NCI-H2107 treated with DMSO at 0.1 percent for 48 hours (cell line): ENCODE results near the gene RRBP1.

Experiments used
- DNase-seq: peaks from one replicate; lab custom pipeline; 2025; ENCODE audit not compliant: unreplicated experiment; lab: John Stamatoyannopoulos, UW

RRBP1 gene, protein sequence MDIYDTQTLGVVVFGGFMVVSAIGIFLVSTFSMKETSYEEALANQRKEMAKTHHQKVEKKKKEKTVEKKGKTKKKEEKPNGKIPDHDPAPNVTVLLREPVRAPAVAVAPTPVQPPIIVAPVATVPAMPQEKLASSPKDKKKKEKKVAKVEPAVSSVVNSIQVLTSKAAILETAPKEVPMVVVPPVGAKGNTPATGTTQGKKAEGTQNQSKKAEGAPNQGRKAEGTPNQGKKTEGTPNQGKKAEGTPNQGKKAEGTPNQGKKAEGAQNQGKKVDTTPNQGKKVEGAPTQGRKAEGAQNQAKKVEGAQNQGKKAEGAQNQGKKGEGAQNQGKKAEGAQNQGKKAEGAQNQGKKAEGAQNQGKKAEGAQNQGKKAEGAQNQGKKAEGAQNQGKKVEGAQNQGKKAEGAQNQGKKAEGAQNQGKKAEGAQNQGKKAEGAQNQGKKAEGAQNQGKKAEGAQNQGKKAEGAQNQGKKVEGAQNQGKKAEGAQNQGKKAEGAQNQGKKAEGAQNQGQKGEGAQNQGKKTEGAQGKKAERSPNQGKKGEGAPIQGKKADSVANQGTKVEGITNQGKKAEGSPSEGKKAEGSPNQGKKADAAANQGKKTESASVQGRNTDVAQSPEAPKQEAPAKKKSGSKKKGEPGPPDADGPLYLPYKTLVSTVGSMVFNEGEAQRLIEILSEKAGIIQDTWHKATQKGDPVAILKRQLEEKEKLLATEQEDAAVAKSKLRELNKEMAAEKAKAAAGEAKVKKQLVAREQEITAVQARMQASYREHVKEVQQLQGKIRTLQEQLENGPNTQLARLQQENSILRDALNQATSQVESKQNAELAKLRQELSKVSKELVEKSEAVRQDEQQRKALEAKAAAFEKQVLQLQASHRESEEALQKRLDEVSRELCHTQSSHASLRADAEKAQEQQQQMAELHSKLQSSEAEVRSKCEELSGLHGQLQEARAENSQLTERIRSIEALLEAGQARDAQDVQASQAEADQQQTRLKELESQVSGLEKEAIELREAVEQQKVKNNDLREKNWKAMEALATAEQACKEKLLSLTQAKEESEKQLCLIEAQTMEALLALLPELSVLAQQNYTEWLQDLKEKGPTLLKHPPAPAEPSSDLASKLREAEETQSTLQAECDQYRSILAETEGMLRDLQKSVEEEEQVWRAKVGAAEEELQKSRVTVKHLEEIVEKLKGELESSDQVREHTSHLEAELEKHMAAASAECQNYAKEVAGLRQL (N-terminal part only)

DNA sequence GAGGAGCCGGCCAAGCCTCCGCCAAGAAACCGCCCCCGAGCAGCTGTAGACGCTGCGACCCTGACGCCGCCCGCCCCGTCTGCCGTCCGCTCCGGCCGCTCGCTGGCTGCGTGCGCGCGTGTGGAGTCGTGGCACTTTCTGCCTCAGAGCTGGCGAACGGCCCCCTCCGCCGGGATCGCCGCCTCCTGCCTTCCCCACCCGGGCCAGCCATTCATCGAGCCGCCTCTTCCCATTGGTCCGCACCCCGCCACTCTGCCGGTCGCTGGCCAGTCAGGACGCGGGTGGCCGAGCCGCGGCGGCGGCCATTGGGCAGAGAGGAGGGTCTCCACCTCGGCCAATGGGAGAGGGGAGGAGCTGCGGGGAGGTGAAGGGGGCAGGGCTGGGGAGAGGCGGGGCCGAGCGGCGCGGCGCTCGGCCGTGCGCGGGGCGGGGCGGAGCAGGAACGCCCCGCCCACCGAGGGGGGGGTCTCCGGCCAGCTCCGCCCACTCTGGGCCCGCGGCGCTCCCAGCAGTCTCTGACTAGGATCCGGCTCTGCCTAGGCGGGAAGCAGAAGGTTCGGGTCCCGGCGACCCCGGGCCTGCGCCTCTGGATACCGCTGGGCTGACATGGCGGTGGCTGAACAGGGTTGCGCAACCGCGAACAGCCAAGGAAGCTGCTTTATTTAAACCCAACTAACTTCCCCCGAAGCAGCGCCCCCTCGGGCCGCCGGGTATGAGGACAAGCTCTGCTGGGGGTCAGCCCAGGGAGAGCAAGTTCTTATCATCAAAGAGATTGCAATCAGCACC is at the start of gene RRBP1:
RRBP1 (minus strand) TSS at position 140 of the 786 bp plus-strand sequence. CDS start 21,735 bp downstream, outside the sequence.
- DNase-seq, result peak; percentile 80

DNA sequence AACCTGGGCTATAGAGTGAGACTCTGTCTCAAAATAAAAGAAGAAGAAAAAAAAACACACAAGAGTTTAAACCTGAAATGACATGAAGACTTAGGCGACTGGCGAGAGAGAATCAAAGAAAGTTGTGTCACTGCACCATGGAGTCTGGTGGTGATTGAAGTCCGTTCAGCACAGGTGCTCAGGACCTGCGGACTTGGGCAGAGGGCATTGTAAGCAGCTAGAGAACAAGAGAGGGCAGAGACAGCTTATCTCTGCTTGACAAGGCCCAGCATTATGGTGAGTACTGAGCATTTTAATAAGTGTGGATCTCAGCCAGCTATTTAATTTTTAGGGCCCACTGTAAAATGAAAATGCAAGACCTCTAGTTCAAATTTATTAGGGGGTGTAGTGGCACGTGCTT is 49.2 kb upstream of the RRBP1 start:
- no peak for DNase-seq

DNA sequence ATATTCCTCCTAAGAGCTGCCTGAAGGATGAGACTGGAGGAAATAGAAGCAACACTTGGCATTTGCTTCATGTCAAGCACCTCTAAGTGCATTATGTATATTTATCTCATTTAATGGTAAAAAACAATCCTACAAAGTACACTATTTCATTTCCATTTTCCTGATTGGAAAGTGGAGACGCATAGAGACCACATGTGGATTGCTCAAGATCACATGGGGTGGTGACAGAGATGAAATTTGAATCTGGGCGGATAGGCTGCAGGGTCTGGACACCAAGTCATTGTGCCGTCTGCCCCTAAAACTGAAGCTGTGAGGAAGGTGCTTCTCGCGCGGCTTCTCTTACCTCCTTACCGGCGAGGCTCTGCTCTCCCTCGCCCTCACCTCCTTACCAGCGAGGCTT is 48.0 kb upstream of the RRBP1 start:
- DNase-seq, result no peak

DNA sequence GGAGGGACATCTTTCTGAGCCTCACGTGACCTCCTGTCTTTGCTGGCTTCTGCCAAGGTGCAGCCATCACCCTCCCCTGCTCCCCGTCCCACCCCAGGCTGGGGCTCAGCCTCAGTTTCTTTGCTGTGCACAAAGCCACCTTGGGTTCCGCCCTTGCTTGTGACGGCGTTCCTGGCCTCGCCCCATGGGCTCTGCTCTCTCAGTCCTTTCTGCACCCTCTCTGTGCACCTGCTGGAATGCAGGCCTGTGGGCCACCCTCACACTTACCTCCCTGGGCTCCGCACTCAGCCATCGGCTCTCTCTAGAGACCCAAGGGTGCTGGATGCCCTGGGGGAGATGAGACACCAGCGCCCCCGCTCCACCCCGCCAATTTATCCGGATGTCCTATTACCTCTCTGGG is 46.0 kb upstream of the RRBP1 start:
- no peak for DNase-seq

DNA sequence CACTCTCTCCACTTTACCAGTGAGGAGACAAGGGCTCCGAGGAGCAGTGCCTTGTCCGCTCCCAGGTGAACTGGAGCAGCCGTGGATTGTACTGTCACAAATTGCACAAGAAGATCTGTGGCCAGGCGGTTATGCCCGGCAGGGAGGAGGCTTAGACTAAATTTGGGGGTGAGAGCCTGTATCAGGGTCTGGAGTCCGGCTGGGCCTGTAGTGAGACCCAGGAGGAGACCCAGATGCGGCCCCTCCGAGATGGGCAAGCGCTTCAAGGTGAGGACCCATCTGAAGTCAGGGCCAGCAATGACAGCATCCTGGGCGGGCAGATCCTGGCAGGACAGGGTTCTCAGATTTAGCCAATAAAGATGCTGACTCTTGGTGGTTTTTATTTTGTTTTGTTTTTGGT is 45.3 kb upstream of the RRBP1 start:
- no peak for DNase-seq

DNA sequence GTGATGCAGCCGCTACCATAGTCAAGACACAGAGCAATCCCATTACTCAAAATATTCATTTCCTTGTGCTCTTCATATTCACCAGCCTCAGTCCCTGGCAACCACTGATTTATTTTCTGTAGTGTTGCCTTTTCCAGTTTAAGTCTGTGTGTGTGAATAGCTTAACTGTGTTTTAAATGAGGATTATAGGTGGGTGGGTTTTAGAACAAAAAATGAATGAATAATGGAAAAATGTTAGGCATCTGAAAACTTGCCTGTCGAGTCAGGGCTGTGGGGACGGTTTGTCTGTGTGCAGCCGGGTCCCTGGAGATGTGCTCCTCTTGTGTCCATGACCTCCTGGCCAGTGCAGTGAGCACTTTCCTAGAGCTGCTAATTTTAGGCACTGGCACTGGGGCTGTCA is 44.9 kb upstream of the RRBP1 start:
- DNase-seq, result no peak

DNA sequence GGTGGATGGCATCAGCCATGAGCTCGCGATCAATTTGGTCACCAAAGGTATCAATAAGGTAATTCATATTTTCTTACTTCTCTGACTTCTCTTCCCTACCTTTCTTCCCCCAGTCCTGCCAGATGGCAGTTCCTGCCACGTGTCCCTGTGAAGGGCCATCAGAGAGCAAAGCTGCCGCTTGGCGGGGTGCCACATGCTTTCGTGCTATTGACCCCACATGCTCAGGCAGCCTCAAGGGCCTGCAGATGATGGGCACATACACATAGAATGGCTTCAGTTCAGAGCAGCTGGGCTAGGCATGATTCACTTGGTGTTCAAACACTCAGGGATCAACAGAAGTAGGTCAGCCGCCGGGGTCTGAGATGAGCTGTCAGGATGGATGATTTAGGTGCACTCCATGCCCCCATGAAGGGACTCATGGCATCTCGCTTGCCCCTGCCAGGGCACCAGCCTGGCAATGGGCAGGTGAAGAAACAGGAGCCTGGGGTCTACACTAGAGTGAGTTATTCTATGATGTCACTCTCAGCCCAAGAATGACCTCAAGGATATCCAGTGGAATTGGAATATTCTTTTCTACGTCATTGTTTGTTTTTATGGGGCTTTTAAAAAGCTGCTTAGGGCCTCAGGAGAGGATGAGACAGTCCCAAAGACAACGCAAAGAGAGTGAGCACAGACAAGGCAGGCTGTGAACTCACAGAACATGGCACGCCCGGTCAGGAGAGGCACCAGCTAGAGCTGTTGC is 43.2 kb upstream of the RRBP1 start:
- peak; percentile 14 for DNase-seq

DNA sequence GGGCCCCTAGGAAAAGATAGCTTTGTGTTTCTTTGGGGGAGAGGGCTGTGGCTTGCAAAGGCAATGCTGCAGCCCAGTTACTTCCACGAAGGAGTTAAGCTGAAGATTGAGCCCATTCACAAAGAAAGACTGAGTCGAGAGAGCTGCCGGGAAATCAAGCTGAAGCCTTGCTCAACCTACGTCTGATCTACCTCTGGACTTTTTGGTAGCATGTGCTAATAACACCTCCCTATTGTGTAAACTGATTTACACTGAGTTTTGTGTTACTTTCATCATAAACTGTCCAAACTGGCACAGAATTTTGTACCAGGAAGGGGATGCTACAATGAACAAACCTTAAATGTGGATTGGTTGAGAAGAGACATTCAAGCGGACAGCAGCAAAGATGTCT is 41.3 kb upstream of the RRBP1 start:
- DNase-seq, result no peak

DNA sequence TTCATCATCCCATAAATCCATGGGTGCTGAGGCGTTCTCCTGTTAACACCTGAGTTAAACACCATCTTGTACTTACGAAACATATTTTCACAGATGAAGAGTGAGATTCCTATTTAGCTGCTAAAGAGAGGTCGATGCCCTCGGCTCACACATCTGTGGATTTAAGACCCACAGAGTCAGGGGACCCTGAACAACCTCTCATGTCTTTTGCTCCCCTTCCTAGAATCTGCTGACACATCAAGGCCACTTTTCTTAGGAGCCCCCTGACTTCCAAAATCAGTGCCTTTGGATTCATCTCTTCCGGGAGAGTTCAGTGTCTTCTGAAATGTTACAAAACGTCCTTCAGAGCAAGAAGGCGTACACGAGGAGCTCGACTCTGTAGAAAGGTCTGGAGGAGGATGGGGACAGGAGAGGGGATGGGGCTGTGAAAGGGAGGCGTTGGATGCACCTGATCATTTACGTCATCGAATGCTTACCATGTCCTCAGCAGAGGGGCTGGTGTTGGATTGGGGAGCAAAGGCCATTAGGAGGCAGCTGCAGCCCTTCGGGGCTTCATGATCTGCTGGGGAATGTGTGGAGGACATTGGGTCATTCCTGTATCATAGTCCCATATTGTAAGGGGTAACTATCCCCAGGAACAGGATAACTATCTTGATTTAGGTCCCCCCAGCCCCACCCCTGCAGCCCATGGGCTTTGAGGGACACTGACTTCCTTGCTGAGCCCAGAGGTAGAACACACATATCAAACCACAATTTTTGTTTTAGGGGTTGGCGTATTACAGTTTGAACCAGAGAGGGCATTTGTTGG is 40.7 kb upstream of the RRBP1 start:
- DNase-seq, result no peak

DNA sequence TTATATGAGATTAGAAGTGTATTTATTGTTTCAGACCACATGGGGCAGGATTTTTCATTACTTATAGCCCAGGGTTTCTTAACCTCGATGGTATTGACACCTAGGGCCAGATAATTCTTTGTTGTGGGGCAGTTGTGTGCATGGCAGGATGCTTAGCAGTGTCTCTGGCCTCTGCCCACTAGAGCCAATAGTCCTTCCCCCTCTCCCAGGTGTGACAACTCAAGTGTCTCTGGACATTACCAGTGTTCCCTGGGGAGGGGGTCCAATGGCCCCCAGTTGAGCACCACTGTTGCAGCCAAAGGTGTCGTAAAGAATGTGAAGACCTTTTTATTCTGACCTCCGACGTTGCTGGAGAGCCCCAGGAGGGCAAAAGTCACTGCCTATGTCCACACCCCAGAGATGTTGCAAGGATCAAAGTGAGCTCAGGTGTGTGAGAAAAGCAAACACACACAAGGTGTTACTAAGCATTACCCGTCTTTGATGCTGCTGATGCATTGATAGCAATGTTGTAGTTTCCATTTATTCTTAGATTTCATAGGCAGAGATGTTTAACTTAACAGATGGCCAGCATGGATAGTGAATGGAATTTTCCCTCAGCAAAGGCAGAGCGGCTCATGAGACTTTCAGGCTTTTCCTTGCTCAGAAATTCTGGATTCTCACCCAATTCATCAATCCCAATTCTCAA is 39.9 kb upstream of the RRBP1 start:
- DNase-seq, result no peak

DNA sequence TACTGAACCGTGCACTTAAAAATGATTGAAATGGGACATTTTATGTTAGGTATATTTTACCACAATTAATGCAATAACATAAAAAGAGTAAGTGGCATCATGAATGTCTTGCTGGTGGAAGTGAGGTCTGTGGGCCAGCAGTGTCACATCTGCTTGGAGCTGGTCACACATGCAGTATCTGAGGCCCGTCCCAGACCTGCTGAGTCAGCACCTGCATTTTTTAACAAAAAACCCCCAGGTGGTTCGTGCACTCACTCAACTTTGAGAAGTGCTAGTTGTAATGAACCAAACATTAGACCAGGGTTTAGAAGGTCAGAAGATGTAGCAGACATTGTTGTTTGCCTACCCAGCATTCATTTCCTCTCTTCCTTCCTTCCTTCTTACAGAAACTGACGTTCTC is 38.7 kb upstream of the RRBP1 start:
- DNase-seq, result no peak

DNA sequence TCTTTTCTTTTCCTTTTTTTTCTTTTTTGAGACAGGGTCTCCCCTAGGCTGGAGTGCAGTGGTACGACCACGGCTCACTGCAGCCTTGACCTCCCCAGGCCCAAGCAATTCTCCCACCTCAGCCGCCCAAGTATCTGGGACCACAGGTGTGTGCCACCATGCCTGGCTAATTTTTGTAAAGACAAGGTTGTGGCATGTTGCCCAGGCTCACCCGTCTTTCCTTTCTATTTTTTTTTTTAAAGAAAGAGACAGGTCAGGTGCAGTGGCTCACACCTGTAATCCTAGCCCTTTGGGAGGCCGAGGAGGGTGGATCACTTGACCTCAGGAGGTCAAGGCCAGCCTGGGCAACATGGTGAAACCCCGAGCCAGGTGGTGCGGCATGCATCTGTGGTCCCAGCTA is 34.3 kb upstream of the RRBP1 start:
- no peak for DNase-seq

DNA sequence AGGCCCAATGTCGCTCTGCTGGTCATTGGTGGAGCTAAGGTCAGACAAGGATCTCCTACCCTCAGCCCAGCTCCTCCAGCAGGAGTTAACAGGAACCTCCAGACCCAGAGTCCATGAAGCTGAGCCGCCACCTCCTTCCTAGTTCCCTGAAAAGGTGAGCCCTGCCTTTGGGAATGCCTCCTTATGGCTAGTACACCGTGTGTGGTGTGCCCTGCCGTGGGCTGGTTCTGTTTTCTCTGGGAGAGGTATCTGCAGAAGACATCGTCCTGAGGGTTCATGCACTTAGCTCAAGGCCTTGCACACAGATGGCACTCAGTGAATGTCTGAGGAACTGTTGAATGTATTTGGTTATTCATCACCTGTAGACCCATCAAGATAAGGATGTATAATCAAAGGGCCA is 33.0 kb upstream of the RRBP1 start:
- DNase-seq, result no peak

DNA sequence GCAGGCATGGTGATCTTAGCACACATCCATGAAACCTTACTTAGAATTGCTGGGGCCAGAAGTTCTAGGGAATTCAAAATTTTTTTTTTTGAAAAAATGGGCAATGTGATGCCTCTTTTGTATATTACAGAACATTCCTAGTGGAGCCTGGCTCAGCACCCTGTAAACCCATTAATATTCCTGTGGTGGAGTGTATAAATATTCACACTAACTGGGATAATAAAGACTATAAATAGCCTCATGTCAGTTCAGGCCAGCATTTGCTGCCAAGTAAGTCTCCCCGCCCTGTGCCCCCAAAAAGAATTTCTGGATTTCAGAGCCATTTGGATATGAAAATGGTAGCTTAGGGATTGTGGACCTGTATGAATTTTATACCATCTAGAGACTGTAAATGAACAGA is 32.6 kb upstream of the RRBP1 start:
- no peak for DNase-seq

DNA sequence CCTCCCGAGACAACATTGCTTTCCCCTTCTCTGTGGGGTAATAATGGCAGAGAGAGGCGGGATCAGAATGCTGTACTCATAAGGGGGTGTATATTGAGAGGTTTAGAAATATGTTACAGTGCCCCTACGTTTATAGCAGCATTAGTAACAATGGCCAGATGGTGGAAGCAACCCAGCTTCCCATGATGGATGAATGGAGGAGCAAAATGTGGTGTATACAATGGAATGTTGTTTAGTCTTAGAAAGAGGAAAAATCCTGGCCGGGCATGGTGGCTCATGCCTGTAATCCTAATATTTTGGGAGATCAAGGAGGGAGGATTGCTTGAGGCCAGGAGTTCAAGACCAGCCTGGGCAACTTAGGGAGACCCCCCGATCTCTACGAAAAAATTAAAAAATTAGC is 30.7 kb upstream of the RRBP1 start:
- DNase-seq, result no peak

DNA sequence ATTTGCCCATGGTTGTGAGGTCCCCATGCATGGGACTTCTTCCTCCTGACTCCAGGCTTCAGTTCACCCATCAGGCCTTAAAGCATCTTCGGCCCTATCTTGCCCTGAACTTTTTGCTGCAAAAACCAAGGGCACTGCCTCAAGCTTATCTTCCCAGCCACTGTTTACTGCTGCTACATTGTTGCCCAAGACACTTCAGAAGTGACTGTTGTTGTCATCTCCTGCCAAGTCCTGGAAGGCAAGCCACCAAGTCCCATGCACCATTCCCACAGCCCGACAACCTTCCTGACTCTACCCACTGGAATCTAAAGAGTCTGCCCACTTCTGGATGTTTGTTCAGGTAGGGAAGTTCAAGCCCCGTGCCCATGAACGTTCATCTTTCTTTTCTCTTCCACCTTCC is 30.2 kb upstream of the RRBP1 start:
- DNase-seq, result no peak

DNA sequence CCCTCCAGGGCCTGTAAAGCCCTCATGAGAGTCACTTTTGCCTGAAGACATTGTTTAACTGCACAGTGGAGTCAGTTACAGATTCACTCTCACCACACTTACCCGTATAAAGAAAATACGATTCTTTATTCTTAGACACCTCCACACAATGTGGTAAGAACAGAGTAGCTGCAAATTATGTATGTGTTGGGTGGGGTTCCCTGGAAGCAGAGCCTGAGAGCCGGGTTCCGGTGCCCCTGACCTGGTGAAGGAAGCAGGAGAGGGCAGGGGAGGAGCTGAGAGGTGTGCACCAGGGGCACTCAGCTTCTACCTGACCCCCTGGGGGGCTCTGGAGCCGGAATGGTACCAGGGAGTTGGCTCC is 29.2 kb upstream of the RRBP1 start:
- DNase-seq, result no peak

DNA sequence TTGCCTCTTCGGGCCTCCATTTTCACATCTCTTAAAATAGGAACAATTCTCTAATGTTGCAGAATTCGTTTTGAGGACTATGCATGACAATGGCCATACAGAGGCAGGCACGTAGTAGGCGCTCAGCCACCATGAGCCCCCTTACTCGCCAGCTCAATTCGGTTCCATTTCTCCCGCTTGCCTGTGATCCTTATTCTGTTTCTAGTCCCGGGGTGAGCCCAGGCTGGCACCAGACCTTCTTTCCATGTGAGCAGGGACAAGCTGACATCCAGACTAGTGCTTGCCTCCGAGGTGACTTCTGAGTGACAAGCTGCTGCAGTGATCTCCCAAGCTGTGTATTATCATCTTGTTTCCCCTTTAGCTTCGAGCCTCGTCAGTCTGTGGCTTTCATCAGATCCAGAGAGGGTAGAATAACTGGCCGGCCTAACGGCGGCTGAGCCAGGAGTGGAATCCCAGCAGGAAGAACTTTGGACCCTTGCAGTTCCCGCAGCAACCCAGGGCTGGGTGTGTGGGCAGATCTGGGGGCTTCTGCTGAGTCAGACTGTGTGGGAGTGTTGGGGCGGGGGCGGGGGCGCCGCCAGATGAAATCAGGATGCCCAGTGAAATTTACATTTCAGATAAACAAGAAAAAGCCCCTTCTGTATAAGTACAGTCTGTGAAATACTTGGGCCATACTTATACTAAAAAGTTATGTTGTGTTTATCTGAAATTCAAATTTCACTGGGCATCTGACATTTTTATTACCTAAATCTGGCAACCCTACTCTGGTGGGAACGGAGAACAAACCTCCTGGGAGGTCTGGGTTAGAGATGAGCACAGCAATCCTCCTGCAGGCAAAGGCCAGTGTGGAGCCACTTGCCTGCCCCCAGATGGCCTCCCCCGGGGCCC is 28.6 kb upstream of the RRBP1 start:
- DNase-seq, result no peak
